CD4-positive, alpha-beta T cell treated with Interleukin-15 for 4 hours (primary cell): ENCODE data around the gene ZNF789.
A peak's percentile ranks its signal among the peaks of the same experiment; 100 is the strongest.
"Not testable (repeated sequence)": the region's sequence is repeated elsewhere in the genome, so short reads cannot be mapped to it uniquely, and the experiment has no call there.

Experiments used
- DNase-seq: peaks from one replicate; pipeline ENCODE4 v3.0.0-alpha.2; 2020; ENCODE audit warnings: low spot score

ZNF789 gene

GRCh38 chr7:99457650-99458493, 14.8 kb upstream of the ZNF789 start:
- no peak for DNase-seq

- DNase-seq = peak; percentile 9
Observed at GRCh38 chr7:99459087-99459486, 13.6 kb upstream of the ZNF789 start.

- DNase-seq = no peak
Observed at GRCh38 chr7:99460651-99461050, 12.0 kb upstream of the ZNF789 start.

GRCh38 chr7:99461221-99461620, 11.5 kb upstream of the ZNF789 start:
- DNase-seq = no peak

- DNase-seq = no peak
Observed at GRCh38 chr7:99465421-99465768, 7.3 kb upstream of the ZNF789 start.

GRCh38 chr7:99468336-99468918, 4.3 kb upstream of the ZNF789 start:
- DNase-seq = no peak

GRCh38 chr7:99469381-99470065, 3.2 kb upstream of the ZNF789 start:
- no peak for DNase-seq

GRCh38 chr7:99473315-99473596, 566 bp downstream of the ZNF789 start:
- DNase-seq = peak; percentile 13

GRCh38 chr7:99476107-99476506, 3.4 kb downstream of the ZNF789 start:
- DNase-seq = no peak

GRCh38 chr7:99478464-99479440, 6.1 kb downstream of the ZNF789 start:
- no peak for DNase-seq

GRCh38 chr7:99485094-99485493, 12.4 kb downstream of the ZNF789 start:
- no peak for DNase-seq

GRCh38 chr7:99489235-99489634, 16.5 kb downstream of the ZNF789 start:
- DNase-seq = no peak

- no peak for DNase-seq
Observed at GRCh38 chr7:99490878-99491277, 18.2 kb downstream of the ZNF789 start.

GRCh38 chr7:99493823-99494222, 21.1 kb downstream of the ZNF789 start:
- DNase-seq = no peak

GRCh38 chr7:99497766-99498545, 25.3 kb downstream of the ZNF789 start:
- DNase-seq = no peak

GRCh38 chr7:99498546-99498944, 25.9 kb downstream of the ZNF789 start:
- no peak for DNase-seq

- DNase-seq = peak; percentile 30
Observed at GRCh38 chr7:99499371-99499720, 26.7 kb downstream of the ZNF789 start.

GRCh38 chr7:99499721-99500636, 27.3 kb downstream of the ZNF789 start, which contains the start of gene ZNF394:
Gene ZNF394 (minus strand): TSS chr7:99500281. CDS start chr7:99500093, 188 bp downstream.
- DNase-seq = peak; percentile 89

- no peak for DNase-seq
Observed at GRCh38 chr7:99500637-99501009, 27.9 kb downstream of the ZNF789 start.

GRCh38 chr7:99501236-99501635, 28.5 kb downstream of the ZNF789 start:
- not testable (repeated sequence) for DNase-seq

GRCh38 chr7:99504281-99504602, 31.6 kb downstream of the ZNF789 start:
- DNase-seq = no peak
